Duodenal mucosa (tissue), 2 donors: ENCODE measurements around the gene NDUFS6.

Experiments used
- H3K27ac ChIP-seq: one replicate; pipeline ENCODE4 v1.7.0; 2013; ENCODE audit warnings: low read depth, low read length
- H3K27me3 ChIP-seq, 2 donors: one replicate each; pipeline ENCODE4 v1.7.0; 2013; ENCODE audit warnings: low read length in 2 of 2, control low read depth in 1 of 2; ENCODE audit not compliant: insufficient read depth in 2 of 2, control insufficient read depth in 1 of 2
- H3K36me3 ChIP-seq, 2 donors: one replicate each; pipeline ENCODE4 v1.7.0; 2013; ENCODE audit warnings: low read length in 2 of 2, control low read depth in 1 of 2; ENCODE audit not compliant: insufficient read depth in 2 of 2, control insufficient read depth in 1 of 2
- H3K4me1 ChIP-seq, 2 donors: one replicate each; pipeline ENCODE4 v1.7.0; 2013; ENCODE audit warnings: low read length in 2 of 2, control low read depth in 1 of 2; ENCODE audit not compliant: insufficient read depth in 2 of 2, control insufficient read depth in 1 of 2
- H3K4me3 ChIP-seq, 2 donors: one replicate each; pipeline ENCODE4 v1.7.0; 2013; ENCODE audit warnings: low read length in 2 of 2, low read depth in 1 of 2
- H3K9ac ChIP-seq, 2 donors: one replicate each; pipeline ENCODE4 v1.7.0; 2013; ENCODE audit warnings: low read length in 2 of 2, low read depth in 1 of 2
- H3K9me3 ChIP-seq, 2 donors: one replicate each; pipeline ENCODE4 v1.7.0; 2013; ENCODE audit warnings: low read length in 2 of 2, control low read depth in 1 of 2; ENCODE audit not compliant: control insufficient read depth in 1 of 2

The NDUFS6 gene

GRCh38 chr5:1759378-1759970 is 41.7 kb upstream of the NDUFS6 start:
- H3K27ac ChIP-seq = no peak overlapping the region
- H3K27me3 ChIP-seq = peaks cover 0 to 5% of the 10 kb centered on the region in 2 donors
- H3K4me3 ChIP-seq = no peak overlapping the region

GRCh38 chr5:1760231-1760630 is 41.0 kb upstream of the NDUFS6 start:
- no peaks in the 10 kb centered on the region for H3K4me1 ChIP-seq
- no peaks in the 10 kb centered on the region for H3K9me3 ChIP-seq
- H3K36me3 ChIP-seq = no peaks in the 10 kb centered on the region
- no peak overlapping the region for H3K9ac ChIP-seq
- H3K27ac ChIP-seq = no peak overlapping the region
- H3K4me3 ChIP-seq = no peak overlapping the region
- peaks cover 4 to 5% of the 10 kb centered on the region in 2 donors for H3K27me3 ChIP-seq

More at GRCh38 chr5:1759378-1759970, 41.7 kb upstream of the NDUFS6 start:
- H3K9me3 ChIP-seq = no peaks in the 10 kb centered on the region
- H3K4me1 ChIP-seq = no peaks in the 10 kb centered on the region
- H3K9ac ChIP-seq = no peak overlapping the region
- H3K36me3 ChIP-seq = no peaks in the 10 kb centered on the region

GRCh38 chr5:1760656-1761452 is 40.4 kb upstream of the NDUFS6 start:
- Histone ChIP-seq H3K36me3 (no peaks in the 10 kb centered on the region), H3K4me1 (no peaks in the 10 kb centered on the region), H3K27me3 (peaks cover 1 to 4% of the 10 kb centered on the region in 2 donors), H3K9me3 (no peaks in the 10 kb centered on the region), H3K4me3 (no peak overlapping the region), H3K27ac (no peak overlapping the region), H3K9ac (no peak overlapping the region)

- H3K36me3 ChIP-seq = no peaks in the 10 kb centered on the region
- H3K4me1 ChIP-seq = no peaks in the 10 kb centered on the region
- no peak overlapping the region for H3K27ac ChIP-seq
- H3K9me3 ChIP-seq = no peaks in the 10 kb centered on the region
- H3K27me3 ChIP-seq = peaks cover 0 to 9% of the 10 kb centered on the region in 2 donors
- no peak overlapping the region for H3K9ac ChIP-seq
- no peak overlapping the region for H3K4me3 ChIP-seq
Measured at GRCh38 chr5:1761453-1761755, 39.8 kb upstream of the NDUFS6 start.

GRCh38 chr5:1762121-1762882 is 38.9 kb upstream of the NDUFS6 start:
- H3K27ac ChIP-seq = no peak overlapping the region
- H3K4me3 ChIP-seq = no peak overlapping the region
- no peak overlapping the region for H3K9ac ChIP-seq
- H3K36me3 ChIP-seq = no peaks in the 10 kb centered on the region
- peaks cover 0 to 11% of the 10 kb centered on the region in 2 donors for H3K27me3 ChIP-seq
- H3K4me1 ChIP-seq = no peaks in the 10 kb centered on the region
- H3K9me3 ChIP-seq = no peaks in the 10 kb centered on the region

GRCh38 chr5:1762883-1763547 is 38.2 kb upstream of the NDUFS6 start:
- peaks cover 0 to 11% of the 10 kb centered on the region in 2 donors for H3K27me3 ChIP-seq
- H3K36me3 ChIP-seq = no peaks in the 10 kb centered on the region
- no peak overlapping the region for H3K9ac ChIP-seq
- no peaks in the 10 kb centered on the region for H3K9me3 ChIP-seq
- H3K4me1 ChIP-seq = no peaks in the 10 kb centered on the region
- H3K4me3 ChIP-seq = no peak overlapping the region
- H3K27ac ChIP-seq = no peak overlapping the region

GRCh38 chr5:1763548-1763911 is 37.7 kb upstream of the NDUFS6 start:
- no peak overlapping the region for H3K9ac ChIP-seq
- H3K4me3 ChIP-seq = no peak overlapping the region
- H3K4me1 ChIP-seq = no peaks in the 10 kb centered on the region
- H3K27ac ChIP-seq = no peak overlapping the region
- H3K27me3 ChIP-seq = peaks cover 0 to 11% of the 10 kb centered on the region in 2 donors
- H3K9me3 ChIP-seq = no peaks in the 10 kb centered on the region
- no peaks in the 10 kb centered on the region for H3K36me3 ChIP-seq

- Histone ChIP-seq H3K4me3 (no peak overlapping the region), H3K9me3 (no peaks in the 10 kb centered on the region), H3K27me3 (peaks cover 0 to 11% of the 10 kb centered on the region in 2 donors)
Measured at GRCh38 chr5:1763960-1764605, 37.1 kb upstream of the NDUFS6 start.

GRCh38 chr5:1764606-1764960 is 36.6 kb upstream of the NDUFS6 start:
- H3K36me3 ChIP-seq = no peaks in the 10 kb centered on the region
- no peak overlapping the region for H3K4me3 ChIP-seq
- no peaks in the 10 kb centered on the region for H3K4me1 ChIP-seq
- H3K27ac ChIP-seq = no peak overlapping the region
- no peaks in the 10 kb centered on the region for H3K9me3 ChIP-seq
- H3K9ac ChIP-seq = no peak overlapping the region
- H3K27me3 ChIP-seq = peaks cover 0 to 11% of the 10 kb centered on the region in 2 donors

More at GRCh38 chr5:1763960-1764605, 37.1 kb upstream of the NDUFS6 start:
- Histone ChIP-seq H3K36me3 (no peaks in the 10 kb centered on the region), H3K27ac (no peak overlapping the region), H3K4me1 (no peaks in the 10 kb centered on the region), H3K9ac (no peak overlapping the region)
